Stimulated activated CD4-positive, alpha-beta T cell treated with anti-CD3 and anti-CD28 coated beads, TNF-alpha, amount 100 ng/mL, for 48 hours (primary cell): ENCODE measurements around the gene PCDHGA12.

Source experiments
- DNase-seq, 3 donors: peaks; one replicate each; pipeline ENCODE4 v3.0.0-alpha.2; 2020; ENCODE audit warnings: low read depth in 3 of 3

The PCDHGA12 gene

GRCh38 chr5:141439411-141440141 is 9.3 kb downstream of the PCDHGA12 start:
- no peak for DNase-seq

- no peak for DNase-seq
These were observed 10.0 kb downstream of the PCDHGA12 start for GRCh38 chr5:141440341-141440740.

- DNase-seq, result no peak
These were observed 11.4 kb downstream of the PCDHGA12 start for GRCh38 chr5:141441571-141442170.

GRCh38 chr5:141465351-141465750 is 35.0 kb downstream of the PCDHGA12 start:
- no peak for DNase-seq

- DNase-seq, result peak; percentile 37 to 48 (median 38)
These were observed 45.4 kb downstream of the PCDHGA12 start, which contains the start of gene PCDHGC3 for GRCh38 chr5:141475625-141476131. Gene PCDHGC3 (plus strand): TSS chr5:141475966. CDS start chr5:141476117, 151 bp downstream.

- DNase-seq, result no peak
These were observed 46.0 kb downstream of the PCDHGA12 start for GRCh38 chr5:141476132-141476911.

- no peak for DNase-seq
These were observed 46.8 kb downstream of the PCDHGA12 start for GRCh38 chr5:141477044-141477575.

GRCh38 chr5:141477815-141478214 is 47.5 kb downstream of the PCDHGA12 start:
- DNase-seq, result no peak

GRCh38 chr5:141478321-141478945 is 48.1 kb downstream of the PCDHGA12 start:
- DNase-seq, result no peak

- no peak for DNase-seq
These were observed 49.5 kb downstream of the PCDHGA12 start for GRCh38 chr5:141479776-141480175.
